ENCODE data around the gene RPL18A. TPM values are rescaled to one million over a fixed set of nuclear protein-coding genes. Genes with fewer than 3 reads are reported as not detected.

RPL18A gene
- total and polyA plus RNA-seq, 2 donors (not counting 1 experiment from before 2014, with no cell fraction given): 3,228 to 3,761 TPM

DNA sequence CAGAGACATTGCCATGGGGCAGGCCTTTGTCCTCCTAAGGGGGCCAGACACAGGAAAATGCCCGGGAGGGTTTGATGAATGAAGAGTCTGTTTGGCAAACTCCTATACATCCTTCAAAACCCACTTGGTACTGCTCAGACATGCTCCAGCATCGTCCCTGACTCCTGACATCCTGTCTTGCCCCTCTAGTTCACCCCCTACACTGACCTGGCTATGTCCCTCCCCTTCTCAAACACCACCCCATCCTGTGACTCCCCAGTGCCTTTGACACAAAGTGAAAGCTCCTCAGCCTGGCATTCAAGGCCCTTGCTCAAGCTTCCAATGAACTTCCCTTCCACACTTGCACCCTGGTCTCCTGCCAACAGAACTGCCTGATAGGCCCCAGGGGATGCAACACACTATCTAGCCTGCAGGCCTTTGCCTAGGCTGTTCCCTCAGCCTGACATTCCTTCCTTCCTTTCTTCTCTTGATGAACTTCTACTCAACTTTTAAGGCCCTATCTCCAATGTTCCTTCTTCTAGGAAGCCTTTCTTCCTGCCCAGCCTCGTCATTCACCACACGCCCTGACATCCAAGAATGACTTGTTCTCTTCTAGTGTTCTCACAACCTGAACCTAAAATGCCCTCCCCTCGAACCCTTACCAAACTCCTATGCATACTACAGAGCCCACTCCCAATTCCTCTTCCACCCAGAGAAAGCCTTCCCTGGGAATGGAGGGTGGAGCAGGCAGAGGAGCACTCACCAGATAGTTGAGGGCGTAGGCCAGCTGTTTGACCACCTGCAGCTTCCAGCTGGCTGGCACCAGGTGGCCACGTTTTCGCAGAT lies 24.3 kb upstream of the RPL18A start:
- Histone ChIP-seq H3K27me3 (replicated peaks in 1 of 4; ENCODE audit: control extremely low read depth in 1 of 4, control insufficient read depth in 3 of 4, insufficient read depth in 4 of 4, low read length in 3 of 4) (no peaks in the 10 kb centered on the region), H3K4me2 (replicated peaks; ENCODE audit: low read depth, low read length, poor library complexity, severe bottlenecking) (no peak overlapping the region), H3K36me3 (replicated peaks in 1 of 2; ENCODE audit: control extremely low read depth in 1 of 2, control insufficient read depth in 1 of 2, extremely low read depth in 1 of 2, insufficient read depth in 2 of 2, low read length in 1 of 2) (peaks cover 1 to 84% of the 10 kb centered on the region in 2 experiments), H4K20me1 (ENCODE audit: control insufficient read depth, insufficient read depth, low read length, poor library complexity, severe bottlenecking) (peaks cover 24% of the 10 kb centered on the region), H3K79me2 (ENCODE audit: control insufficient read depth, insufficient read depth, low read length) (peaks cover 10% of the 10 kb centered on the region), H3K4me1 (ENCODE audit: control insufficient read depth in 2 of 2, insufficient read depth in 2 of 2, low read length in 2 of 2) (no peaks in the 10 kb centered on the region), H2AFZ (ENCODE audit: insufficient read depth, low read depth, low read length, poor library complexity, severe bottlenecking) (no peak overlapping the region), H3K4me3 (ENCODE audit: control extremely low read depth in 1 of 5, extremely low read depth in 1 of 5, insufficient read depth in 1 of 5, low read depth in 2 of 5, low read length in 4 of 5) (no peak overlapping the region), H3K9ac (ENCODE audit: low read length) (no peak overlapping the region), H3K27ac (ENCODE audit: low read length in 2 of 2) (no peak overlapping the region), H3K9me3 (ENCODE audit: control extremely low read depth in 1 of 3, control insufficient read depth in 2 of 3, insufficient read depth in 1 of 3, low read length in 2 of 3) (peaks cover 0 to 7% (median 0%) of the 10 kb centered on the region in 3 donors)
- H3K4me3 Mint-ChIP-seq: no peak overlapping the region
- DNase-seq (no peak), ATAC-seq (ENCODE audit: low read depth) (no peak)
- no peaks in the 10 kb centered on the region for H3K4me1 Mint-ChIP-seq
- intact Hi-C loops (cut with micrococcal nuclease): no loop called here
- 94% methylated on average over 5 of the region's 8 CpGs for WGBS (ENCODE audit: insufficient coverage)
- peak overlapping the region; percentile 59 for H3K27ac Mint-ChIP-seq
- no peaks in the 10 kb centered on the region for H3K9me3 Mint-ChIP-seq (ENCODE audit: insufficient read depth)
- ChIA-PET CTCF (no interaction called here), POLR2A (interaction anchor here (0.7 kb wide), 1 partner anchor 9 kb away, joined by 3 read pairs; no protein-coding TSS in a partner anchor)
- no peak for TF ChIP-seq EZH2 (IDR thresholded peaks at IDR 0.05; ENCODE audit: borderline replicate concordance, insufficient read depth, low read depth, low read length, poor library complexity, severe bottlenecking)
- TF ChIP-seq, protein P1, sequence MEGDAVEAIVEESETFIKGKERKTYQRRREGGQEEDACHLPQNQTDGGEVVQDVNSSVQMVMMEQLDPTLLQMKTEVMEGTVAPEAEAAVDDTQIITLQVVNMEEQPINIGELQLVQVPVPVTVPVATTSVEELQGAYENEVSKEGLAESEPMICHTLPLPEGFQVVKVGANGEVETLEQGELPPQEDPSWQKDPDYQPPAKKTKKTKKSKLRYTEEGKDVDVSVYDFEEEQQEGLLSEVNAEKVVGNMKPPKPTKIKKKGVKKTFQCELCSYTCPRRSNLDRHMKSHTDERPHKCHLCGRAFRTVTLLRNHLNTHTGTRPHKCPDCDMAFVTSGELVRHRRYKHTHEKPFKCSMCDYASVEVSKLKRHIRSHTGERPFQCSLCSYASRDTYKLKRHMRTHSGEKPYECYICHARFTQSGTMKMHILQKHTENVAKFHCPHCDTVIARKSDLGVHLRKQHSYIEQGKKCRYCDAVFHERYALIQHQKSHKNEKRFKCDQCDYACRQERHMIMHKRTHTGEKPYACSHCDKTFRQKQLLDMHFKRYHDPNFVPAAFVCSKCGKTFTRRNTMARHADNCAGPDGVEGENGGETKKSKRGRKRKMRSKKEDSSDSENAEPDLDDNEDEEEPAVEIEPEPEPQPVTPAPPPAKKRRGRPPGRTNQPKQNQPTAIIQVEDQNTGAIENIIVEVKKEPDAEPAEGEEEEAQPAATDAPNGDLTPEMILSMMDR (IDR thresholded peaks at IDR 0.05): no peak
- H3K27me3 Mint-ChIP-seq: no peaks in the 10 kb centered on the region

DNA sequence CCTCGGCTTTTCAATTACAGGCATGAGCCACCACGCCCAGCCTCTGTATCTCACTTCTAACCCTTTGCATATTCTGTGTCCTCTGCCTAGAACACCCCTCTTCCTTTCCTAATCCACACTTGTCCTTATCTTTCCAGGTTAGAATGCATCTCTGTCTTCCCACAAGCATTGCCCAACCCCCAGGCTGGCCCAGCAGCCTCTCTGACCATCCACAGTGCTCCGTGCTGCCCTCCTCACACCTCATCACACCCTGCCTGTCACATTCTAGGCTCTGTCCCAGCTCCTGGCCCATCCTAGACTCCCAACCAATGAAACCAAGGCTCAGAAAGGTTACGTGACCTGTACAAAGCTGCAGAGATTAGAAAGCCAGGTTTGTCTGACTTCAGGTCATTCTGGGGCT lies 23.2 kb upstream of the RPL18A start:
- DNase-seq (no peak), ATAC-seq (ENCODE audit: low read depth) (no peak)
- no peak overlapping the region for H3K27ac Mint-ChIP-seq
- Histone ChIP-seq H2AFZ (ENCODE audit: insufficient read depth, low read depth, low read length, poor library complexity, severe bottlenecking) (no peak overlapping the region), H3K9ac (ENCODE audit: low read length) (no peak overlapping the region), H3K4me1 (ENCODE audit: control insufficient read depth in 2 of 2, insufficient read depth in 2 of 2, low read length in 2 of 2) (no peaks in the 10 kb centered on the region), H3K27me3 (replicated peaks in 1 of 4; ENCODE audit: control extremely low read depth in 1 of 4, control insufficient read depth in 3 of 4, insufficient read depth in 4 of 4, low read length in 3 of 4) (no peaks in the 10 kb centered on the region), H3K79me2 (ENCODE audit: control insufficient read depth, insufficient read depth, low read length) (peaks cover 18% of the 10 kb centered on the region), H3K4me3 (ENCODE audit: control extremely low read depth in 1 of 5, extremely low read depth in 1 of 5, insufficient read depth in 1 of 5, low read depth in 2 of 5, low read length in 4 of 5) (no peak overlapping the region), H3K27ac (ENCODE audit: low read length in 2 of 2) (peak overlapping the region in 1 of 2 donors; percentile 30), H4K20me1 (ENCODE audit: control insufficient read depth, insufficient read depth, low read length, poor library complexity, severe bottlenecking) (peaks cover 24% of the 10 kb centered on the region), H3K9me3 (ENCODE audit: control extremely low read depth in 1 of 3, control insufficient read depth in 2 of 3, insufficient read depth in 1 of 3, low read length in 2 of 3) (peaks cover 0 to 2% (median 0%) of the 10 kb centered on the region in 3 donors), H3K36me3 (replicated peaks in 1 of 2; ENCODE audit: control extremely low read depth in 1 of 2, control insufficient read depth in 1 of 2, extremely low read depth in 1 of 2, insufficient read depth in 2 of 2, low read length in 1 of 2) (peaks cover 1 to 88% of the 10 kb centered on the region in 2 experiments), H3K4me2 (replicated peaks; ENCODE audit: low read depth, low read length, poor library complexity, severe bottlenecking) (no peak overlapping the region)
- no peaks in the 10 kb centered on the region for H3K4me1 Mint-ChIP-seq
- TF ChIP-seq, protein P1 (IDR thresholded peaks at IDR 0.05): no peak
- no peak for TF ChIP-seq EZH2 (IDR thresholded peaks at IDR 0.05; ENCODE audit: borderline replicate concordance, insufficient read depth, low read depth, low read length, poor library complexity, severe bottlenecking)
- intact Hi-C loops (cut with micrococcal nuclease): no loop called here
- H3K4me3 Mint-ChIP-seq: no peak overlapping the region
- H3K9me3 Mint-ChIP-seq (ENCODE audit: insufficient read depth): no peaks in the 10 kb centered on the region
- 100% methylated on average over 2 of the region's 4 CpGs for WGBS (ENCODE audit: insufficient coverage)
- H3K27me3 Mint-ChIP-seq: no peaks in the 10 kb centered on the region
- ChIA-PET POLR2A (no interaction called here), CTCF (no interaction called here)

All from B cell (primary cell).